AG08396 (cell line): ENCODE results near the gene CRADD.
"Not testable (repeated sequence)": the region's sequence is repeated elsewhere in the genome, so short reads cannot be mapped to it uniquely, and the experiment has no call there.

Experiments
- DNase-seq: peaks from one replicate; pipeline ENCODE4 v3.0.0; 2012; ENCODE audit warnings: low spot score, mixed read lengths

Gene CRADD

GRCh38 chr12:93901739-93902138 lies 224.6 kb downstream of the CRADD start:
- DNase-seq = no peak

GRCh38 chr12:93902192-93902591 lies 225.0 kb downstream of the CRADD start:
- DNase-seq = no peak

GRCh38 chr12:93902736-93903562 lies 225.8 kb downstream of the CRADD start:
- DNase-seq = no peak

GRCh38 chr12:93904124-93904523 lies 226.9 kb downstream of the CRADD start:
- DNase-seq = no peak

GRCh38 chr12:93908264-93908663 lies 231.1 kb downstream of the CRADD start:
- no peak for DNase-seq

GRCh38 chr12:93908846-93909567 lies 231.8 kb downstream of the CRADD start:
- no peak for DNase-seq

GRCh38 chr12:93911396-93911795 lies 234.2 kb downstream of the CRADD start:
- no peak for DNase-seq

- DNase-seq = no peak
Measured at GRCh38 chr12:93912086-93912733, 235.0 kb downstream of the CRADD start.

GRCh38 chr12:93913845-93914244 lies 236.7 kb downstream of the CRADD start:
- no peak for DNase-seq

GRCh38 chr12:93914281-93914680 lies 237.1 kb downstream of the CRADD start:
- no peak for DNase-seq

- DNase-seq = no peak
Measured at GRCh38 chr12:93915411-93915810, 238.2 kb downstream of the CRADD start.

GRCh38 chr12:93916402-93916801 lies 239.2 kb downstream of the CRADD start:
- no peak for DNase-seq

- peak; percentile 30 for DNase-seq
Measured at GRCh38 chr12:93918262-93918661, 241.1 kb downstream of the CRADD start.

- no peak for DNase-seq
Measured at GRCh38 chr12:93918900-93919299, 241.7 kb downstream of the CRADD start.

GRCh38 chr12:93921521-93921920 lies 244.3 kb downstream of the CRADD start:
- no peak for DNase-seq

- no peak for DNase-seq
Measured at GRCh38 chr12:93922583-93923006, 245.4 kb downstream of the CRADD start.

GRCh38 chr12:93924367-93924766 lies 247.2 kb downstream of the CRADD start:
- DNase-seq = no peak

- no peak for DNase-seq
Measured at GRCh38 chr12:93925585-93926205, 248.5 kb downstream of the CRADD start.

- no peak for DNase-seq
Measured at GRCh38 chr12:93926237-93926636, 249.1 kb downstream of the CRADD start.

GRCh38 chr12:93929081-93929480 lies 251.9 kb downstream of the CRADD start:
- DNase-seq = not testable (repeated sequence)

GRCh38 chr12:93937812-93938211 lies 260.6 kb downstream of the CRADD start:
- no peak for DNase-seq

- no peak for DNase-seq
Measured at GRCh38 chr12:93938317-93938716, 261.1 kb downstream of the CRADD start.
